Activated CD4-positive, alpha-beta T cell treated with anti-CD3 and anti-CD28 coated beads, Interleukin-2, amount 10 ng/mL, durations not matched to agents 7 days and 5 days (primary cell): Measurements from ENCODE around the gene UMAD1. TPM values are rescaled to one million over a fixed set of nuclear protein-coding genes. Genes with fewer than 3 reads are reported as not detected.

Source experiments
- CTCF ChIA-PET: fragments of 350-600 bp; sonication (Branson Sonifier 250); formaldehyde crosslinking; loops from one replicate; lab custom pipeline; 2021; ENCODE audit warnings: antibody characterized with exemption; lab: Charles Lee
- POLR2A ChIA-PET: fragments of 350-600 bp; sonication (Branson Sonifier 250); formaldehyde crosslinking; loops from one replicate; lab custom pipeline; 2021; ENCODE audit warnings: antibody characterized with exemption; lab: Charles Lee
- DNase-seq: peaks from one replicate; pipeline ENCODE4 v3.0.0-alpha.2; 2020
- H3K27ac Mint-ChIP-seq: one replicate; pipeline ENCODE4 v1.8.0; 2021; ENCODE audit warnings: mild to moderate bottlenecking, moderate library complexity, mixed read lengths
- H3K27me3 Mint-ChIP-seq: one replicate; pipeline ENCODE4 v1.8.0; 2021; ENCODE audit warnings: mixed read lengths
- H3K36me3 Mint-ChIP-seq: one replicate; pipeline ENCODE4 v1.8.0; 2021; ENCODE audit warnings: low read depth, mixed read lengths
- H3K4me1 Mint-ChIP-seq: one replicate; pipeline ENCODE4 v1.8.0; 2021; ENCODE audit warnings: mixed read lengths
- H3K4me3 Mint-ChIP-seq: one replicate; pipeline ENCODE4 v1.8.0; 2021; ENCODE audit warnings: mild to moderate bottlenecking, moderate library complexity, mixed read lengths
- H3K9me3 Mint-ChIP-seq: one replicate; pipeline ENCODE4 v1.8.0; 2021; ENCODE audit warnings: mixed read lengths
- total RNA-seq, 2 experiments: library from RNA; stranded (reverse); gene quantifications; one replicate each; pipeline ENCODE4 v1.2.3, GENCODE V29; 2021

The UMAD1 gene
- total RNA-seq, 2 experiments from 2014 or later: 16.3 to 16.4 TPM

GRCh38 chr7:7908622-7909145, 268.1 kb downstream of the UMAD1 start:
- ChIA-PET POLR2A (no interaction called here), CTCF (interaction anchor here (1.2 to 1.6 kb wide), 2 partner anchors 11 to 16 kb away, joined by 4 to 6 read pairs; no protein-coding TSS in a partner anchor)
- Mint-ChIP-seq H3K36me3 (no peaks in the 10 kb centered on the region), H3K4me1 (no peaks in the 10 kb centered on the region), H3K27me3 (no peaks in the 10 kb centered on the region), H3K27ac (no peak overlapping the region), H3K9me3 (peaks cover 3% of the 10 kb centered on the region), H3K4me3 (no peak overlapping the region)
- no peak for DNase-seq

- no peaks in the 10 kb centered on the region for H3K4me1 Mint-ChIP-seq
- H3K36me3 Mint-ChIP-seq: no peaks in the 10 kb centered on the region
Observed at GRCh38 chr7:7909376-7909775, 268.8 kb downstream of the UMAD1 start.

GRCh38 chr7:7911369-7912123, 271.0 kb downstream of the UMAD1 start:
- ChIA-PET POLR2A (no interaction called here), CTCF (no interaction called here)
- peaks cover 6% of the 10 kb centered on the region for H3K9me3 Mint-ChIP-seq
- no peaks in the 10 kb centered on the region for H3K4me1 Mint-ChIP-seq
- no peaks in the 10 kb centered on the region for H3K27me3 Mint-ChIP-seq
- no peak overlapping the region for H3K4me3 Mint-ChIP-seq
- no peak for DNase-seq
- H3K27ac Mint-ChIP-seq: no peak overlapping the region
- no peaks in the 10 kb centered on the region for H3K36me3 Mint-ChIP-seq

More at GRCh38 chr7:7909376-7909775, 268.8 kb downstream of the UMAD1 start:
- POLR2A ChIA-PET: no interaction called here
- CTCF ChIA-PET: interaction anchor here (0.6 to 1.6 kb wide), 2 partner anchors 10 to 109 kb away, joined by 3 to 6 read pairs; no protein-coding TSS in a partner anchor
- peaks cover 3% of the 10 kb centered on the region for H3K9me3 Mint-ChIP-seq
- H3K27me3 Mint-ChIP-seq: no peaks in the 10 kb centered on the region
- DNase-seq: no peak
- no peak overlapping the region for H3K4me3 Mint-ChIP-seq
- H3K27ac Mint-ChIP-seq: no peak overlapping the region

GRCh38 chr7:7912937-7913336, 272.4 kb downstream of the UMAD1 start:
- Mint-ChIP-seq H3K27ac (no peak overlapping the region), H3K4me1 (no peaks in the 10 kb centered on the region), H3K27me3 (no peaks in the 10 kb centered on the region), H3K4me3 (no peak overlapping the region), H3K36me3 (no peaks in the 10 kb centered on the region), H3K9me3 (peaks cover 5% of the 10 kb centered on the region)
- no peak for DNase-seq
- ChIA-PET POLR2A (no interaction called here), CTCF (interaction anchor here (0.5 kb wide), 1 partner anchor 354 kb away, joined by 3 read pairs; no protein-coding TSS in a partner anchor)

- no peak overlapping the region for H3K4me3 Mint-ChIP-seq
- POLR2A ChIA-PET: no interaction called here
- no peaks in the 10 kb centered on the region for H3K27me3 Mint-ChIP-seq
- H3K27ac Mint-ChIP-seq: no peak overlapping the region
- peaks cover 5% of the 10 kb centered on the region for H3K9me3 Mint-ChIP-seq
- CTCF ChIA-PET: interaction anchor here (0.5 kb wide), 1 partner anchor 353 kb away, joined by 3 read pairs; no protein-coding TSS in a partner anchor
- no peak for DNase-seq
- H3K4me1 Mint-ChIP-seq: no peaks in the 10 kb centered on the region
- no peaks in the 10 kb centered on the region for H3K36me3 Mint-ChIP-seq
Observed at GRCh38 chr7:7913504-7913903, 273.0 kb downstream of the UMAD1 start.

- H3K4me1 Mint-ChIP-seq: peaks cover 2% of the 10 kb centered on the region
- ChIA-PET CTCF (no interaction called here), POLR2A (no interaction called here)
Observed at GRCh38 chr7:7914547-7914946, 274.0 kb downstream of the UMAD1 start.

GRCh38 chr7:7916064-7916463, 275.5 kb downstream of the UMAD1 start:
- no peak for DNase-seq
- Mint-ChIP-seq H3K4me1 (peaks cover 10% of the 10 kb centered on the region), H3K4me3 (no peak overlapping the region), H3K36me3 (no peaks in the 10 kb centered on the region), H3K27me3 (no peaks in the 10 kb centered on the region), H3K27ac (no peak overlapping the region), H3K9me3 (peaks cover 7% of the 10 kb centered on the region)
- CTCF ChIA-PET: no interaction called here
- POLR2A ChIA-PET: no interaction called here

More at GRCh38 chr7:7914547-7914946, 274.0 kb downstream of the UMAD1 start:
- Mint-ChIP-seq H3K9me3 (peaks cover 6% of the 10 kb centered on the region), H3K36me3 (no peaks in the 10 kb centered on the region), H3K27me3 (no peaks in the 10 kb centered on the region), H3K4me3 (no peak overlapping the region), H3K27ac (no peak overlapping the region)
- no peak for DNase-seq

GRCh38 chr7:7917593-7917992, 277.0 kb downstream of the UMAD1 start:
- H3K4me1 Mint-ChIP-seq: peaks cover 16% of the 10 kb centered on the region
- H3K36me3 Mint-ChIP-seq: no peaks in the 10 kb centered on the region
- no peak for DNase-seq
- ChIA-PET POLR2A (no interaction called here), CTCF (no interaction called here)
- H3K27ac Mint-ChIP-seq: no peak overlapping the region
- peaks cover 7% of the 10 kb centered on the region for H3K9me3 Mint-ChIP-seq
- H3K4me3 Mint-ChIP-seq: no peak overlapping the region
- H3K27me3 Mint-ChIP-seq: no peaks in the 10 kb centered on the region

GRCh38 chr7:7918736-7919448, 278.3 kb downstream of the UMAD1 start:
- Mint-ChIP-seq H3K36me3 (no peaks in the 10 kb centered on the region), H3K27ac (no peak overlapping the region), H3K9me3 (peaks cover 7% of the 10 kb centered on the region), H3K4me3 (no peak overlapping the region), H3K27me3 (no peaks in the 10 kb centered on the region), H3K4me1 (peaks cover 25% of the 10 kb centered on the region)
- ChIA-PET CTCF (interaction anchor here (0.6 to 1.7 kb wide), 4 partner anchors 9 to 271 kb away, joined by 3 to 6 read pairs (median 4); no protein-coding TSS in a partner anchor), POLR2A (no interaction called here)
- no peak for DNase-seq

DNA sequence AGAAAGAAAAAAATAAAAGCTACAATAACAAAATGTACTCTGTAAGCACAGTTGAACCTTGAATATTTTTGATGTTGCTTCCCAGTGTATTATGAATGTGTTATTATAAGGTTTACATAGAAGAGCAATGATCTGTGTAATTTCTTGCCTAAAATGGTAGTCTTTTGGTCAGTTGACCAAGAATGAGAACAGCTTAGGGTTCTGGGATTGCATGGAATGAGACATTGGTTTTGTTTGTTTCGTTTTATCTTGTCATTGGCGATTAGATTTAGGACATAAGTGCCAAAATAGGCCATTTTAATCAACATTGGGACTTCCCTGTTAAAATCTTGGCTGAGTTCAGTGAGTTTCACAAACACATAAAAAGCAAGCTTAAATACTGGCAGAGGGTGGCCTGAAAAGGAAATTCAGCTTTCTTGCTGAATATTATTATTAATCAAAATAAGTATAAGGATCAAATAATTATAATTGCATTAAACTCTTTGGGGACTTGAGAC, 278.9 kb downstream of the UMAD1 start:
- DNase-seq: no peak
- Mint-ChIP-seq H3K4me1 (peaks cover 31% of the 10 kb centered on the region), H3K9me3 (peaks cover 7% of the 10 kb centered on the region), H3K4me3 (no peak overlapping the region), H3K27ac (no peak overlapping the region), H3K27me3 (no peaks in the 10 kb centered on the region), H3K36me3 (no peaks in the 10 kb centered on the region)
- POLR2A ChIA-PET: no interaction called here
- CTCF ChIA-PET: interaction anchor here (1.2 to 1.7 kb wide), 3 partner anchors 10 to 271 kb away, joined by 3 to 6 read pairs (median 5); no protein-coding TSS in a partner anchor

DNA sequence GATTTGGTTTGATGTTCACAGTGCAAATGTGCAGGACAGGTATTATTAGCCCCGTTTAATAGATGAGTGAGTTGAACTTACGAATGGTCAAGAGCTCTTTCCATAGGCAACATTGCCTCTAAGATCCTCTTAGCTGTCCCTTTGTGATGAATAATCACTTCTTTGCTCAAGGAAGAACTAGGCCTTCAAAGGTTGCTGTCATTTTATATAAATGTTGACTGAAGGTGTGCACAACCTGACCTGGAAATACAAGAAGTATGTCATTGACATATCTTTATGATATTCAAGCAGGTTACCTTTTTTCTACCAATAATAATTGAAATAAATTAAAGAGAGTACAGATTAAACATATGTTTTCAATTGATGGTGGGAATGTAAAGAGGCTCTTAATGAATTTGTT, 279.5 kb downstream of the UMAD1 start:
- H3K9me3 Mint-ChIP-seq: peaks cover 7% of the 10 kb centered on the region
- no peak overlapping the region for H3K4me3 Mint-ChIP-seq
- H3K4me1 Mint-ChIP-seq: peaks cover 35% of the 10 kb centered on the region
- H3K27ac Mint-ChIP-seq: no peak overlapping the region
- no peaks in the 10 kb centered on the region for H3K27me3 Mint-ChIP-seq
- no peaks in the 10 kb centered on the region for H3K36me3 Mint-ChIP-seq
- no peak for DNase-seq
- ChIA-PET CTCF (interaction anchor here (1.3 to 1.7 kb wide), 2 partner anchors 10 to 266 kb away, joined by 3 to 6 read pairs; no protein-coding TSS in a partner anchor), POLR2A (no interaction called here)

DNA sequence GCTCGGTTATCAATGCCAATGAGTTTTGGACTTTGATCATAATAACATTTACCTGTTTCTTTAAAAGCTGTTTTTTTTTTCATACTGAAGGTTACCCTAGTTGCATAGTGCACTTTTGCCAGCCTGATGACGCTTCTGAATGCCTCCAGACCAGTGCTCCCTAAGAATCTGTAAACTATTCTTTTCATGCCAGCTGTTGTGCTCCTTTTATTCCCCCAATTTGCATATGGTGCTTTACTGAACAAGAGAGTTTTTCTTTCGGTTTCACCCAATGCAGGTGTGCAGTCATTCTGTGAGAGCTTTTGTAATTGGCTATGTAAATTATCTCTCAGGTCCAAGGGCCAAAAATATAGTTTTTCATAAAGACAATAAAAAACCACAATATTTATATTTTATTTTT, 279.9 kb downstream of the UMAD1 start:
- no peaks in the 10 kb centered on the region for H3K27me3 Mint-ChIP-seq
- no peaks in the 10 kb centered on the region for H3K36me3 Mint-ChIP-seq
- ChIA-PET POLR2A (no interaction called here), CTCF (interaction anchor here (0.7 to 1.3 kb wide), 2 partner anchors 138 to 265 kb away, joined by 3 read pairs; no protein-coding TSS in a partner anchor)
- peak; percentile 29 for DNase-seq
- no peak overlapping the region for H3K4me3 Mint-ChIP-seq
- peaks cover 7% of the 10 kb centered on the region for H3K9me3 Mint-ChIP-seq
- H3K27ac Mint-ChIP-seq: peak overlapping the region; percentile 20
- peaks cover 35% of the 10 kb centered on the region for H3K4me1 Mint-ChIP-seq
